ENCODE measurements around the gene GTF2A1. TPM values are rescaled to one million over a fixed set of nuclear protein-coding genes. Genes with fewer than 3 reads are reported as not detected.
A peak's percentile ranks its signal among the peaks of the same experiment; 100 is the strongest.
"Not testable (repeated sequence)": the region's sequence is repeated elsewhere in the genome, so short reads cannot be mapped to it uniquely, and the experiment has no call there.

GTF2A1 gene
- 30.7 TPM for total RNA-seq

DNA sequence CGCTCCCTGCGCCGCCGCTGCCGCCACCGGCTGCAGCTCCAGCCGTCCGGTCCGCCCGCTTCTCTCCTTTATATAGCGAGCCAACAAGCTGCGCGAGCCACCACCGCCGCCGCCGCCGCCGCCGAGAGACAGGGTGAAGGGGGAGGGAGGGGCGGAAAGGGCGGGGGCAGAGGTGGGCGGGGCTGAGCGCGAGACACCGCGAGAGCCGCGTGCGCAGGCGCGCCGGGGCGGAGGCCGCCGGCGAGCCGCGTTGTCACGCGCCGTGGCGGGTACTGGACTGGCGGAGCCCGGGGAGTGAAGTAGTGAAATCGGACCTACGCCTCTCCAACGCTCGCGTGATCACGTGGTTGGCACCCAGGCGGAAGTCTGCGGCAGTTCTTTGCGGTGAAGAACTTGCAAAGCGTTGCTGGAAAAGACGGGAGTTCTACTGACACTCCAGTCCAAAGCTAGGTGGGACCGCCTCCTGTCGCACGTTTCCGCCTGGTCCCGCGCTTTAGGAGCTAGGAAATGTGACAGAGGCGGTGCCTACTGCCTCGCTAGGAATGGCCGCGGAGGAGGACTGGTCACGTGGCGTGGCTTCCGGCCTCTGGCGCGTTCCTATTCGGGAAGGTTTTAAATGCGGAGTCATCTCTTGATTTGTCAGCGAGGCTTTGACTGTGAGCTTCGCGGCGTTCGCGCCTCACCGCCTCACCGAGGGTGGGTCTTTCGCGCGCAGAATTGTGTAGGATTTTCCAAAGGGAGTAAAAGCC, at the start of gene GTF2A1:
TSS of gene GTF2A1 (minus strand) at position 130 of the 749 bp plus-strand sequence. CDS start 441 bp downstream, outside the sequence.
- DNase-seq (ENCODE audit: low read depth in 2 of 3, low spot score in 2 of 3), result peak; percentile 96 to 97 (median 97)

DNA sequence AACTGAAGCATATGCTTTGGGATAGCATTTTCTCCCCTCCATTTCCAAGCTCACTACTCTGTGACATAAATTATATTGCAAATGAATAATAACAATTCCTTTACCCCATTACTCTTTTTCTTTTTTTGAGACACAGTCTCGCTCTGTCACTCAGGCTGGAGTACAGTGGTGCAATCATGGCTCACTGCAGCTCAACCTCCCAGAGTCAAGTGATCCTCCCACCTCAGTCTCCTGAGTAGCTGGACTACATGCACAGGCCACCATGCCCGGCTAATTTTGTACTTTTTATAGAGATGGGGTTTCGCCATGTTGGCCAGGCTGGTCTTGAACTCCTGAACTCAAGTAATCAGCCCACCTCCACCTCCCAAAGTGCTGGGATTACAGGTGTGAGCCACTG, 49.2 kb upstream of the GTF2A1 start:
- no peak for DNase-seq (ENCODE audit: low read depth in 2 of 3, low spot score in 2 of 3)

DNA sequence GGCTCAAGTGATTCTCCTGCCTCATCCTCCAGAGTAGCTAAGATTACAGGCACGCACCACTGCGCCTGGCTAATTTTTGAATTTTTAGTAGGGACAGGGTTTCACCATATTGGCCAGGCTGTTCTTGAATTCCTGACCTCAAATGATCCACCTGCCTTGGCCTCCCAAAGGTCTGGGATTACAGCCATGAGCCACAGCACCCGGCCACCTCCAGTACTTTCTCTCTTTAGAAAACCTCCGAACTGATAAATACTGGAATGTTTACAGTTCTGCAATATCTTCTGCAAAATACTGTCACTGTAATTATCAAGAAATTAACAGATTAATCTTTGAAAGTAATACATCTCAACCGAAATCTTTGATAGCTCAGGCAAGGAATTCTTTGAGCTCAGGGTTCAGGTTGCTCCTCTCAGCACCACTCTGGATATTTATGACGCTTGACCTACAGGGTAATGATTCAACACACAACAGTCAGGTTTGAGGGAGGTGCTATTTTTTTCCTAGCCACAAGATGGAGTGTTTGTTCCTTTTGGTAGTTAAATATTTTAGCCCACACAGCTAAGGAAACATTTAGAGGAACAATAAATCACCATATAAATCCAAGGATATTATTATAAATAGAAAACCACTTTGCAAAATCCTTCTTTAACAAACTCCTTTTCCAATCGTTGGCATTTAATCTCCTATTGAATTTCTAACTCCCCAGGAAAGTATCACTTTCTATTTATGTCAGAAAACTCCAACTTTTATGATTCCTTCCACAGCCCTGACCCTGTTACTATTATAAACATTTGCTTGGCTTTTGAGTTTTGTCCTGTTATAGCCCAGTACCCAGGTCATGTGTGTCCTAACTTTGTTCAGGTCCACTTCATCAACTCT, 48.6 kb upstream of the GTF2A1 start:
- peak; percentile 4 to 75 (median 58) for DNase-seq (ENCODE audit: low read depth in 2 of 3, low spot score in 2 of 3)

DNA sequence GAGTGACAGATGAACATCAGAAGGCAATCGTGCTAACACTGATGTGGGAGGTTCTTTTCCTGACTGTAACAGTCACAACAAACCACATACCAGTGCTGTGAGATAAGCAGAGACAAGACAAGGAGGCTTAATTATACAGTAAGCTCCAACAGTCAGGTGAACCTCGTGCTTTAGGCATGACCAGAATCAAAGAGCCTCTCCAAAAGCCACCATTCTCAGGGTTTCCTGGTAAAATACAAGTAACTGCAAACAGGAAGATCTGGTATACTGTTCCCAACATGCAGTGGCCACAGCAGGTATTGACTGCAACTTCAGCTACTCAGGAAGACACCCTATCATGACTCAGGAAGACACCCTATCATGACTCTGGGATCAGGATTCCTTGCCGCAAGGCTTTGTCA, 47.3 kb upstream of the GTF2A1 start:
- DNase-seq (ENCODE audit: low read depth in 2 of 3, low spot score in 2 of 3), result peak in 2 of 3 donors; percentile 23 to 24

DNA sequence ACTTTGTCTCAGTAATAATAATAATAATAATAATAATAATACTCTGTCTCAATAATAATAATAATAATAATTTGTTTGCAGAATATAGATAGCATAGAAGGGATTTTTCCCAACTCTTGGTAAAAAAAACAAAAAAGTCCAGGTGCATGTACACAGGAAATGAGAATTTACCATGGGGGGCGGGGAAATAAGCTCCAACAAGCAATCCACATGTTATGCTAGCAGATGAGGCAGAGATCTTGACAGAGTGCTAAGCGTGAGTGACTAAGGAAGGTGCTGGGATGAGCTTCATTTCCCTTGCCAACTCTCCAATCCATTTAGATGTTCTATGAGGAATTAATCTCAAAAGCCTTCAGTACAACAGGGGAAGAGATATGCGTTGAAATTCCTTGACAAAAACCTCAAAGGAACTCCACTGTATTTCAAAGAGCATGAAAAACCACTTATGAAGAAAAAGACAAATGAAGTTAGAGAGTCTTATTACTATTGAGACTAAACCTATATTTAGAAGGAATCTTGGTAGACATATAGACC, 44.9 kb upstream of the GTF2A1 start:
- no peak for DNase-seq (ENCODE audit: low read depth in 2 of 3, low spot score in 2 of 3)

DNA sequence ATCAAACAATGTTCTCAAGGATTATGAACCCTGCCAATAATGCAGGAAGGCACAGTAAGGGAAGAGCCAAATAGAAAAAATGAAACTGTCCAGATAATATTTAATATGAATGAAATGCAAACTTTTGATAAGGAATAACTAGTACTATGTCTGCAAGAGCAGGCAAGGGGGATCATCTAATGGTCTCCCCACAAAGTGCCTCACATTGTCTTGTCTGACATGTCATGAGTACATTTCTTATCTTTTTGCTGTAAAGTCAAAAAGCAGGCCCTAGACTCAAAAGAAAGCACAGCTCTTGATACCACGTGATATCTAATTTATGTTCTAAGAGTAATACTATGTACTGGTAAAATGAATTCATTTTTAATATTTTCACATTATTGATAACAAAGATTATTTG, 43.9 kb upstream of the GTF2A1 start:
- DNase-seq (ENCODE audit: low read depth in 2 of 3, low spot score in 2 of 3), result no peak

DNA sequence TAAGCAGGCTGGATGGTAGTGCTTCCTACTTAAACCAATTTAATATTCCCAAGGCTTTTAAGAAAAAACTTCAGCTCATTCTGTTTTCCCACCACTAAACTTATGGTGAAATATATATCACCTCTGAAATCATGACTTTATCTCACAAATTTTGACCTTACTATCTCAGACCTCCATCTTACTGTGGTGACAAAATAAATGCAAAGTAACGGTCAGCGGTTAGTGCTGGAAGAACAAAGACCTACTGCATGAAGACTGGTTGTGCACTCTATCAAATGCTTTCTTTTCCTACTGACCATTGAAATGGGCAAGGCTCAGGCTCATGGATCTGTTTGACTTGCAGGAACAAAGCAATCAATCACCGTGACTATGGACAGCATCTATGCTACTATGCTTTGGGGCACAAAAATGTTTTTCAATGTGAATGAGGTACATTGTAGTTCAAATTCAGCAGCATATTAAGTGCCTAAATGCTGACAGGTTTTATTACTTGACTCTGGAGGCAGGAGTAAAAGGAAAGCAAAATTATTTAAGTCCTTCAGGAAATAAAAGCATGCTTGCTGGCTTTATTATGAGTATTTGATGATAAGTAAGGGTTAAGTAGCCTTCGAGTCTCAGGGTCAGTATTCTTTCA, 43.1 kb upstream of the GTF2A1 start:
- no peak for DNase-seq (ENCODE audit: low read depth in 2 of 3, low spot score in 2 of 3)

DNA sequence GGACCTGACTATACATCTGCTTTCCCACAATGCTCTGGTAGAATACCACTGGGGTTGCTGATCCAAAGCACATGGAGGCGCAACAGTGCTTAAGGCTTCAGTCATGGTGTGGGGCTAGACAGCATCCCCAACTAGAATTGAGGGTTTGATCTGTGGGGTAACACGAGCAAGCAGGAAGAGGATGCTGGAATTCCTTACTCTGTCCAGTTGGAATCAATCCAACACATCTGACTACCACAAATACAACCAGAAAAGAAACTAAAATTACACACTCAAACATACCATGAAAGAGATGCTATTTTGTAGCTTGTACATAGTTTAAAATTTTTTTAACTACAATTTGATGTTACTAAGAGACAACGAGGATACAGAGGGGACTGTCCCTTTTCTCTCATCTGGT, 40.4 kb upstream of the GTF2A1 start:
- DNase-seq (ENCODE audit: low read depth in 2 of 3, low spot score in 2 of 3), result no peak

DNA sequence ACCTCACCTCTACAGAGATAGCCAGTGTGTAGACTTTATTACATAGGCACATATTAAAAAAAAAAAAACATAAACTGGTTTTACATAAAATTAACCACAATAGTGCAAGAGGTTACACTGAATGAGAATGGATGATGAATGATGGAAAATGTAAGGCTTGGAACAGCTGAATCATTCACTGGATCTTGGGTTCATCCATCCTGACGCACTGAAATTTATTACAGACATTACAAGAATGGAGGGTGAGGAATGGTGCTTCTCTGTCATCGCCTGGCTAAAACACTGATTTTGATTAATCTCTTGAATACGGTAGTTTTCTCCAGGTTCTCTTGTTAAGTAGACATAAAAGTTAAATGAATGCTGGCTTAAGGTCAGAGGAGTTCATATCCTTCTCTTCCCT, 40.0 kb upstream of the GTF2A1 start:
- no peak for DNase-seq (ENCODE audit: low read depth in 2 of 3, low spot score in 2 of 3)

DNA sequence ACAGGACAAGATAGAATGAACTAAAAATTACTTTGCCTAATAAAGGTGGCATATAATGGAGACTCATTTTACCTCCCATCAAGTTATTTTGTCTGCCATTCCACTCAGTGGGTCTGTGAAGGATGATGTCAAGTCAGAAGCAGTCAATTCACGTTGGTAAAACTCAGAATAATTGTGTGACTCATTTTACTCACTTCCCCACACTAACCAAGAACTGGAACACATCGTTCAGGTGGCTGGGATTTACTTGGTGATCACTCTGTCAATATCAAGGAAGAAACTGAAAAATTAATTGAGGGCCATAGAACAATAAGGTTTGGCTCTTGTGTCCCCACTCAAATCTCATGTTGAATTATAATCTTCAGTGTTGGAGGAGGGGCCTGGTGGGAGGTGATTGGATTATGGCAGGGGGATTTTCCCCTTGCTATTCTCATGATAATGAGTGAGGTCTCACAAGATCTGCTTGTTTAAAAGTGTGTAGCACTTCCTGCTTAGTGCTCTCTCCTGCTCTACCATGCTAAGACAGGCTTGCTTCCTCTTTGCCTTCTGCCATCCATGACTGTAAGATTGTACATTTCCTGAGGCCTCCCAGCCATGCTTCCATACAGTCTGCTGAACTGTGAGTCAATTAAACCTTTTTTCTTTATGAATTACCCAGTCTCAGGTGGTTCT, 35.7 kb upstream of the GTF2A1 start:
- peak in 1 of 3 donors; percentile 38 for DNase-seq (ENCODE audit: low read depth in 2 of 3, low spot score in 2 of 3)

DNA sequence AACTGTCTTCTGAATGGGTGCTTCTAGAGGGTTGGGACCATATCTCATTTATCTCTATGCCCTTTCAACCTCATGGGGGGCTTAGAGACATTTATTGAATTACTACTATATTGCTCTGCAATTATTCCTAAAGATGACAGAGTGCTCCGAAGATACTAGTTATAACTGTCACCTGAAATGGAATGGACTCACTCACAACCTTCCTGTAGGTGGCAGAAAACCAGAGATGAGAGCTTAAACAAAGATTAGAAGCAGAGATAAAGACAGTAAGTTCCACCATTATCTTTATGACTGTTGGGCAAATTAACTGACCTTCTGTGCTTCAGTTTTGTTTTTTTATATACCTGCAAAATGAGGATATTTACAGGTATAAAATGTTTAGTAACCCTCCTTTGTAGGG, 31.5 kb upstream of the GTF2A1 start:
- DNase-seq (ENCODE audit: low read depth in 2 of 3, low spot score in 2 of 3), result no peak

DNA sequence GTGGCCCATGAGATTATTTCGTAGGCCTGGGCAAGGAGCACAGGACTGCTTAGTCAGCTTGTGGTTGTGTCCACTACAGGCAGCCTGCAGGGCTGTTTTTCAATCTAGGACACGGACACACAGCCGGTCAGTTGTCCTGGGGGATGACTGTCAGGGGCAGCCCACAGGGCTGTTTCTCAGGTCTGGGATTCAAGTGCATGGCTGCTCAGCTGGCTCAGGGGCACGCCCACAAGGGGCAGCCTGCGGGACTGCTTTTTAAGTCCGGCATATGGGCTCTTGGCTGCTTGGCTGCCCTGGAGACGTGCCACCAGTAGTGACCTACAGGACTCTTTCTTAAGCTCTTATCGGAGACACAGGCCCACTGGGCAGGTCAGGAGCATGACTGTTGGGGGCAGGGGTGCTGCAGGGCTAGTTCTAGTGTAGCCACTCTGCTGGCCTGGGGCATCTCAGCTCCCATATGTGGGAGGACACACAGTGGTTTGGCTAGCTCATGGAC, 26.6 kb upstream of the GTF2A1 start:
- DNase-seq (ENCODE audit: low read depth in 2 of 3, low spot score in 2 of 3), result no peak

DNA sequence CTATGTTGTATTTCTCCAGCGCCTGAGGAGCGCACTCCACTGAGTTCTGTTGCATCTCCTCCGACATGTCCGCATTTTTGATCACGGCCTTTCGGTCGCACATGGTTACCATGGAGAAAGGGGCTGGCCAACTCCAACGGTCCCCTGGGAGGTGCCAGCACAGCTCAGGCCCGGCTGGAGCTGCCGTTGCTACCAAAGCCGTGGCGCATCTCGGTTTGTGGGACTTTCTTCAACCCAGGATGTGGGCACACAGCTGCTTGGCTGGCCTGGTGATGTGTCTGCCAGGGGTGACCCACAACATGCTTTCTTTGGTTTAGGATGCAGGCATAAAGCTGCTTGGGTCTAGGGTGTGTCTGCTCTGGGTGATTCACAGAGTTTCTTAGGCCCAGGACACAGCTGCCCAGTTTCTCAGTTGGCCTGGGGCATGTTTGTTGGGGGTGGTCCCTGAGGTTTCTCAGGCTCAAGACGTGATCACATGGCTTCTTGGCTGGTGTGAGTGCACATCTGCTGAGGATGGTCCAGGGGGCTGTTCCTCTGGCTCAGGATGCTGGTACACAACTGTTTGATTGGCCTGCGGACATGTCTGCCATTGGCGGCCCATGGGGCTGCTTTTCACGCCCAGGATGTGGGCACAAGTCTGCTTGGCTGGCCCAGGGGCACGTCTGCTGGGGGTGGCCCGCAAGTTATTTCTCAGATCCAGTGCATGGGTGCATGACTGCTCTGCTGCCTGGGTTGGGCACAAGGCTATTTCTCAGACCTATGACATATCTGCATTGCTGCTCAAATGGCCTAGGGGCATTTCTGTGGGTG, 25.9 kb upstream of the GTF2A1 start:
- no peak for DNase-seq (ENCODE audit: low read depth in 2 of 3, low spot score in 2 of 3)

DNA sequence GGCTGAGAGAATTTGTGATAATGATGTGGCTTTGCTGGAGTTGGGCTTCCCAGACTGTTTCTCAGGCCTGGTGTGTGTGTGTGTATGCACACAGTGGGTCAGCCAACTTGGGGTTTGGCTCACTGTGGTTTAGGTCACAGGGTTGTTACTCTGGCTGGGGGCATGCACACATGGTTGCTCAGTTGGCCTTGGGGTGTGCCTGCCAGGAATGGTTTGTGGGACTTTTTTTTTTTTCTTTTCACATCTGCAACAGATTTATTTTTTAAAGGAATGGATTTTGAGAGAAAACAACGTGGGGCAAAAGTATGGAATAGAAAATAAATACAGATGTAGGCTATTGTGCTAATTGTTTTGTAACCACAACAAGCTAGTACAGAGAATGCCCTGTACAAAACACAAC, 25.0 kb upstream of the GTF2A1 start:
- DNase-seq (ENCODE audit: low read depth in 2 of 3, low spot score in 2 of 3), result no peak

DNA sequence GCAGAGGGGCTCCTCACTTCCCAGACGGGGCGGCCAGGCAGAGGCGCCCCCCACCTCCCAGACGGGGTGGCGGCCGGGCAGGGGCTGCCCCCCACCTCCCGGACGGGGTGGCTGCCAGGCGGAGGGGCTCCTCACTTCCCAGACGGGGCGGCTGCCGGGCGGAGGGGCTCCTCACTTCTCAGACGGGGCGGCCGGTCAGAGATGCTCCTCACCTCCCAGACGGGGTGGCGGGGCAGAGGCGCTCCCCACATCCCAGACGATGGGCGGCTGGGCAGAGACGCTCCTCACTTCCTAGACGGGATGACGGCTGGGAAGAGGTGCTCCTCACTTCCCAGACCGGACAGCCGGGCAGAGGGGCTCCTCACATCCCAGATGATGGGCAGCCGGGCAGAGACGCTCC, 23.7 kb upstream of the GTF2A1 start:
- DNase-seq (ENCODE audit: low read depth in 2 of 3, low spot score in 2 of 3), result not testable (repeated sequence)

DNA sequence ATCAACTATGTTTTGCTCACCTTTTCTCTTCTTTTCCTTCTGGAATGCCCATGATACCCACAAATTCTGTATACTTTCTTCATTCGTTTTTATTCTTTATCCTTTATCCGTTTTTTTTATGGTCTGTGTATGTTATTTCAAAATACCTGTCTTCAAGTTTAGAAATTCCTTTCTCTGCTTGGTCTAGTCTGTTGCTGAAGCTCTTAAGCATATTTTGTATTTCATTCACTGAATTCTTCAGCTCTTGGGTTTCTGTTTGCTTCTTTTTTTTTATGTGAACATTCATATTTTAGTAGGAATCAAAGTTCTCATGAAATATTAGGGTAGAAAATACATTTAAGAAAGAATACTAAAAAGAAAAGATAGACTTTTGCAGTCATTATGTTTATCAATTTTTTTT, 22.7 kb upstream of the GTF2A1 start:
- DNase-seq (ENCODE audit: low read depth in 2 of 3, low spot score in 2 of 3), result no peak

DNA sequence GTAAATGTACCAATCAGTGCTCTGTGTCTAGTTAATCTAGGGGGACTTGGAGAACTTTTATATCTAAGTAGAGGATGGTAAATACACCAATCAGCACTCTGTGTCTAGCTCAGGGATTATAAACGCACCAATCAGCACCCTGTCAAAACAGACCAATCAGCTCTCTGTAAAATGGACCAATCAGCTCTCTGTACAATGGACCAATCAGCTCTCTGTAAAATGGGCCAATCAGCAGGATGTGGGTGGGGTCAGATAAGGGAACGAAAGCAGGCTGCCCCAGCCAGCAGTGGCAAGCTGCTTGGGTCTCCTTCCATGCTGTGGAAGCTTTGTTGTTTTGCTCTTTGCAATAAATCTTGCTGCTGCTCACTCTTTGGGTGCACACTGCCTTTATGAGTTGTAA, 16.1 kb upstream of the GTF2A1 start:
- DNase-seq (ENCODE audit: low read depth in 2 of 3, low spot score in 2 of 3), result not testable (repeated sequence)

DNA sequence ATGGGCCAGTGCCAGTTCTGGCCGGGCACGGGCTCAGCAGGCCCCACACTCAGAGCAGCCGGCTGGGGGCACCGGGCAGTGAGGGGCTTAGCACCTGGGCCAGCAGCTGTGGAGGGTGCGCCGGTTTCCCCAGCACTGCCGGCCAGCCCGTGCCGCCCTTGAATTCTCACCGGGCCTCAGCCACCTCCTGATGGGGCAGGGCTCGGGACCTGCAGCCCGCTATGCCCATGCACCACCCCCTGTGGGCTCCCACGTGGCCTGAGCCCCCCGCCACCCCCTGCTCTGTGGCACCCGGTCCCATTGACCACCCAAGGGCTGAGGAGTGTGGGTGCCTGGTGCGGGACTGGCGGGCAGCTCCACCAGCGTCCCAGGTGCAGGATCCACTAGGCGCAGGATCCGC, 15.4 kb upstream of the GTF2A1 start:
- no peak for DNase-seq (ENCODE audit: low read depth in 2 of 3, low spot score in 2 of 3)

DNA sequence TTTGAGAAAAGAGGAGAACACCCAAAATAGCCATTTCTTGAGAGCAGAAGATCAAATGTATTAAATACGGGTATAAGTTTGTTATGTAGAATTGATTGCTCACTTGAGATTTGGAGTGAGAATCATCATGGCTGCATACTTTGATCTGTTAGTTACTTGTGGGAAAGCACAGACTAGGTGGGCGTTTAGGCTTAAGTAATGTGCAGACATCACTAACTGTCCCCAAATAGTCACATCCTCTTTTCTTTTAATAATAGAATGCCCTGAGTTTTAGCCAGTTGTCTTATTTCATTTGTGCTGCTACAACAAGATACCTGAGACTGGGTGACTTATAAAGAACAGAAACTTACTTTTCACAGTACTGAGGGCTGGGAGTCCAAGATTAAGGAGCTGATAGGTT, 14.3 kb upstream of the GTF2A1 start:
- DNase-seq (ENCODE audit: low read depth in 2 of 3, low spot score in 2 of 3), result no peak

DNA sequence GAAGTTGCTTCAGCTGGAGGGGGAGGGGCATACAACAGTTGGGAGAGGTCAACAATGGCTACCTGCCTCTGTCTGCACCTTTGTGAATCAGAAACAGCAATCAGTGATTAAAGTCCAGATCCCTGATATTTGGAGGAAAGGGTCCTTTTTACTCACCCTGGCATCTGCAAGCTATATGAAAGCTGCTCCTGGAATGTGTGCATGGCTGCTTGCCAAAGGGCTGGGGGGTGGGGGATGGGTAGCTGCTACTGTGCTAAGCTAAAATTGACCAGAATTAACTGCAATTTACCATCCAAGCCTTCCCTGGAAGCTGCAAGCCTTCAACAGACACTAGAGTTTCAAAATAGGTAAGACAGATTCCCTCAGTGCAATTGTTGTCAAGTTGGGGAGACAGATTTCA, 13.5 kb upstream of the GTF2A1 start:
- DNase-seq (ENCODE audit: low read depth in 2 of 3, low spot score in 2 of 3), result no peak

All from hematopoietic multipotent progenitor cell (in vitro differentiated cells).